Measurements from ENCODE around the gene NFATC1.

- TF ChIP-seq GATA2 (IDR thresholded peaks at IDR 0.05; ENCODE audit: low read depth, low read length) (no peak), GATA3 (IDR thresholded peaks at IDR 0.05; ENCODE audit: low read depth, low read length) (no peak)
Measured at GRCh38 chr18:79504034-79504433, 108.3 kb downstream of the NFATC1 start.

Measured in SH-SY5Y (cell line).